SK-N-MC (cell line): ENCODE results near the gene GPR75.

Experiments
- DNase-seq: peaks from one replicate; pipeline ENCODE4 v3.0.0-alpha.2; 2011; ENCODE audit warnings: low read depth, low spot score
- H3K27ac ChIP-seq: fragments of 200-600 bp; sonication (generic); 2 replicates; pipeline ENCODE4 v1.5.1; 2016; ENCODE audit warnings: mixed run types
- H3K36me3 ChIP-seq: fragments of 200-600 bp; sonication (generic); 2 replicates; pipeline ENCODE4 v1.6.1; 2017; ENCODE audit warnings: antibody characterized with exemption, low read length, mixed read lengths; ENCODE audit not compliant: insufficient read depth
- H3K4me3 ChIP-seq: fragments of 200-600 bp; sonication (generic); 2 replicates; pipeline ENCODE4 v1.5.1; 2016
- H3K9ac ChIP-seq: fragments of 200-600 bp; sonication (generic); 2 replicates; pipeline ENCODE4 v1.8.0; 2017; ENCODE audit warnings: mixed run types, mixed read lengths; ENCODE audit not compliant: insufficient read length
- H3K9me3 ChIP-seq: fragments of 200-600 bp; sonication (generic); 2 replicates; pipeline ENCODE4 v1.6.1; 2017; ENCODE audit warnings: low read depth, mild to moderate bottlenecking, antibody characterized with exemption, low read length, moderate library complexity, mixed read lengths
- EZH2 ChIP-seq: fragments of 200-600 bp; sonication (generic); IDR thresholded peaks from one replicate; pipeline ENCODE4 v1.6.1; 2017; ENCODE audit warnings: antibody characterized with exemption
- FOXP2 ChIP-seq: optimal IDR thresholded peaks from 2 replicates; pipeline ENCODE3; 2011; ENCODE audit warnings: mild to moderate bottlenecking, moderate library complexity; ENCODE audit not compliant: insufficient read depth; ENCODE audit errors: extremely low read length, control extremely low read depth
- POLR2AphosphoS5 ChIP-seq: IDR thresholded peaks from 2 replicates; pipeline ENCODE4 v1.6.1; 2012; ENCODE audit warnings: mild to moderate bottlenecking, low read depth, low read length, borderline replicate concordance

Gene GPR75

GRCh38 chr2:53821810-53822209 lies 38.0 kb downstream of the GPR75 start:
- Histone ChIP-seq H3K9ac (no peak overlapping the region), H3K9me3 (no peaks in the 10 kb centered on the region), H3K36me3 (0 out of 2 replicates have a peak, but pooled peaks cover 12% of the 10 kb centered on the region), H3K4me3 (no peak overlapping the region), H3K27ac (no peak overlapping the region)
- TF ChIP-seq FOXP2 (no peak), POLR2AphosphoS5 (no peak)
- no peak for DNase-seq

GRCh38 chr2:53820711-53821110 lies 39.1 kb downstream of the GPR75 start:
- DNase-seq, result no peak
- H3K36me3 ChIP-seq, result peaks cover 16% of the 10 kb centered on the region
- H3K9ac ChIP-seq, result no peak overlapping the region

GRCh38 chr2:53820048-53820447 lies 39.7 kb downstream of the GPR75 start:
- DNase-seq, result no peak
- H3K9ac ChIP-seq, result no peak overlapping the region
- H3K9me3 ChIP-seq, result no peaks in the 10 kb centered on the region

More at GRCh38 chr2:53820711-53821110, 39.1 kb downstream of the GPR75 start:
- Histone ChIP-seq H3K27ac (no peak overlapping the region), H3K4me3 (no peak overlapping the region), H3K9me3 (no peaks in the 10 kb centered on the region)
- TF ChIP-seq POLR2AphosphoS5 (no peak), EZH2 (no peak), FOXP2 (no peak)

GRCh38 chr2:53819634-53820033 lies 40.1 kb downstream of the GPR75 start:
- no peak overlapping the region for H3K4me3 ChIP-seq
- no peak for DNase-seq
- H3K9ac ChIP-seq, result no peak overlapping the region
- no peak overlapping the region for H3K27ac ChIP-seq
- peaks cover 22% of the 10 kb centered on the region for H3K36me3 ChIP-seq
- TF ChIP-seq POLR2AphosphoS5 (no peak), FOXP2 (no peak), EZH2 (no peak)
- no peaks in the 10 kb centered on the region for H3K9me3 ChIP-seq

More at GRCh38 chr2:53820048-53820447, 39.7 kb downstream of the GPR75 start:
- Histone ChIP-seq H3K4me3 (no peak overlapping the region), H3K36me3 (peaks cover 22% of the 10 kb centered on the region), H3K27ac (no peak overlapping the region)
- TF ChIP-seq EZH2 (no peak), POLR2AphosphoS5 (no peak), FOXP2 (no peak)

- no peak for DNase-seq
- Histone ChIP-seq H3K9ac (no peak overlapping the region), H3K4me3 (no peak overlapping the region), H3K9me3 (no peaks in the 10 kb centered on the region), H3K36me3 (peaks cover 22% of the 10 kb centered on the region), H3K27ac (no peak overlapping the region)
- no peak for TF ChIP-seq FOXP2
Observed at GRCh38 chr2:53818854-53819435, 40.8 kb downstream of the GPR75 start.

GRCh38 chr2:53813151-53813550 lies 46.6 kb downstream of the GPR75 start:
- no peak overlapping the region for H3K4me3 ChIP-seq
- DNase-seq, result no peak
- H3K9me3 ChIP-seq, result no peaks in the 10 kb centered on the region
- no peak for TF ChIP-seq EZH2
- no peak for TF ChIP-seq FOXP2
- no peak for TF ChIP-seq POLR2AphosphoS5
- H3K9ac ChIP-seq, result no peak overlapping the region
- no peak overlapping the region for H3K27ac ChIP-seq
- peaks cover 38% of the 10 kb centered on the region for H3K36me3 ChIP-seq

GRCh38 chr2:53811601-53812000 lies 48.2 kb downstream of the GPR75 start:
- Histone ChIP-seq H3K36me3 (peaks cover 43% of the 10 kb centered on the region), H3K27ac (no peak overlapping the region), H3K9ac (no peak overlapping the region), H3K4me3 (no peak overlapping the region), H3K9me3 (no peaks in the 10 kb centered on the region)
- no peak for DNase-seq
- TF ChIP-seq POLR2AphosphoS5, result no peak
- TF ChIP-seq FOXP2, result no peak
- no peak for TF ChIP-seq EZH2
